ENCODE measurements around the gene FER. TPM values are rescaled to one million over a fixed set of nuclear protein-coding genes. Genes with fewer than 3 reads are reported as not detected.

Gene FER
- total and polyA plus RNA-seq, 9 of the 15 experiments (the other 6 are each of a cell fraction or from before 2014, with no cell fraction given), result 6.7 to 18.2 (median 8.9) TPM

DNA sequence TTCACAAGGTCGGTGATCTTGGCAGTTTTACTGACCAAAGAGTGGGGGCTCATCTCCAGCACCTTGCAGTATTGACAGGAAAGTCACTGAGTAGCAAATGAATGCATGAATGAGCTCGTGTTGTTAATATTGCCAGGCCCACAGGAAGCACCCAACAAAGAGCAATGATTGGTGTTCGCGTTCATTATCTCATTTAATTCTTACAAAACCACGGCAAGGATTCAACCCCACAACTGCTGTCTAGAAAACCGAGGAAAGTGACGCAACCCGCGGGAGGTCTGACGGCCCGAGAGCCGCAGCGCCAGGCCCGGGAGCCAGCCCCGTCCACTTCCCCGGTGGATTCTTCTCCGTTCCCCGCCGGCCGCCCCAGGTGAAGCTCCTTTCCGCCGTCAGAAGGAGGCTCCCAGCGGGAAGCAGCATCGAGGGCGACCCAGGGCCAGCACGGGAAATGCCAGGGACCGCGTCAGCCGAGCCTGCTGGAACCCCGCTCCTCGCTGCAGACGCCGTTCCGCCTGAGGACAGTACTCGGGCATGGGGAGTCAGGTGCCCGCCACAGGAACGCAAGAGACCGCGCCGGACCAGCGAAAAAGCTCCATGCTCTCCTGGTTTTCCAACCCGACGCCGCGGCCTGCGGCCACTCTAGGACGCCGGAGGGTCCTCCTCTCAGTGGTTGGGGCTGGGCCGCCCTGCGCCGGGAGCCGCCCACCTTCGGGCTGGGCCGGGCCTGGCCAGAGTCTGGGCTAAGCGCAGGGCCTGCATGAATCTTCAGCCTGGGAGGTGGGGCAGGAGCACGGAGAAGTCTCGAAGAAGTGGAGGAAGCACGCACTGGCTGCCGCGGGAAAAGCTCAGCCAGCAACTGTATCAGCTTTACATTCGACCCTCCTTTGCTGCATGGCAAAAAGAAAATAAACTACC is 19.8 kb upstream of the FER start (continued):
- TF ChIP-seq TAF9B (IDR thresholded peaks at IDR 0.05; ENCODE audit: partially characterized antibody), result peak; percentile 92
- no peak for TF ChIP-seq TARDBP (IDR thresholded peaks at IDR 0.05)
- TF ChIP-seq RBM14 (IDR thresholded peaks at IDR 0.05; ENCODE audit: borderline replicate concordance, insufficient read depth, low read depth, low read length), result 0 out of 2 replicates have a peak, but pooled peaks have one; percentile 49
- TF ChIP-seq ZEB2 (IDR thresholded peaks at IDR 0.05), result no peak
- TF ChIP-seq MTA3 (IDR thresholded peaks at IDR 0.05; ENCODE audit: borderline replicate concordance), result peak; percentile 74
- no peak for TF ChIP-seq ZNF830 (CRISPR knock-in tag; IDR thresholded peaks at IDR 0.05)
- TF ChIP-seq NUFIP1 (IDR thresholded peaks at IDR 0.05; ENCODE audit: partially characterized antibody), result no peak
- no peak for TF ChIP-seq ZFPM2 (CRISPR knock-in tag; IDR thresholded peaks at IDR 0.05)
- TF ChIP-seq CAMTA2 (CRISPR knock-in tag; conservative IDR thresholded peaks at IDR 0.05), result no peak
- 0 out of 4 replicates have a peak, but pooled peaks of 1 of the 2 experiments have one; percentile 8 for TF ChIP-seq SIX5 (IDR thresholded peaks at IDR 0.05; ENCODE audit: borderline replicate concordance in 1 of 2, insufficient read depth in 1 of 2, low read depth in 1 of 2, low read length in 2 of 2)
- TF ChIP-seq, protein P1, sequence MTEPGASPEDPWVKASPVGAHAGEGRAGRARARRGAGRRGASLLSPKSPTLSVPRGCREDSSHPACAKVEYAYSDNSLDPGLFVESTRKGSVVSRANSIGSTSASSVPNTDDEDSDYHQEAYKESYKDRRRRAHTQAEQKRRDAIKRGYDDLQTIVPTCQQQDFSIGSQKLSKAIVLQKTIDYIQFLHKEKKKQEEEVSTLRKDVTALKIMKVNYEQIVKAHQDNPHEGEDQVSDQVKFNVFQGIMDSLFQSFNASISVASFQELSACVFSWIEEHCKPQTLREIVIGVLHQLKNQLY (CRISPR knock-in tag; conservative IDR thresholded peaks at IDR 0.05), result no peak
- TF ChIP-seq NFE2L1 (tag; IDR thresholded peaks at IDR 0.05; ENCODE audit: borderline replicate concordance, low read depth), result no peak
- no peak for TF ChIP-seq BCLAF1 (IDR thresholded peaks at IDR 0.05; ENCODE audit: borderline replicate concordance in 1 of 2, control insufficient read depth in 1 of 2, low read depth in 2 of 2, low read length in 1 of 2)
- no peak for TF ChIP-seq TGIF2 (CRISPR knock-in tag; IDR thresholded peaks at IDR 0.05)
- peak; percentile 89 for TF ChIP-seq KLF13 (tag; IDR thresholded peaks at IDR 0.05; ENCODE audit: borderline replicate concordance, low read depth)
- no peak for TF ChIP-seq ASH1L (IDR thresholded peaks at IDR 0.05; ENCODE audit: borderline replicate concordance, low read depth, partially characterized antibody)
- TF ChIP-seq NFXL1 (CRISPR knock-in tag; IDR thresholded peaks at IDR 0.05), result no peak
- TF ChIP-seq ZNF639 (CRISPR knock-in tag; conservative IDR thresholded peaks at IDR 0.05 in 1 of 2, IDR thresholded peaks at IDR 0.05 in 1 of 2), result peak in 1 of 2 experiments; percentile 13; a peak in 1 of 4 replicates
- 0 out of 2 replicates have a peak, but pooled peaks have one; percentile 25 for TF ChIP-seq NR1H2 (CRISPR knock-in tag; IDR thresholded peaks at IDR 0.05)
- TF ChIP-seq SREBF1 (IDR thresholded peaks at IDR 0.05; ENCODE audit: borderline replicate concordance, low read depth, low read length), result peak; percentile 41; the same call in 1 of the 2 replicates
- no peak for TF ChIP-seq FOS (IDR thresholded peaks at IDR 0.05; ENCODE audit: extremely low read depth, insufficient read length)
